ENCODE measurements around the gene EML3. TPM values are rescaled to one million over a fixed set of nuclear protein-coding genes. Genes with fewer than 3 reads are reported as not detected.
A peak's percentile ranks its signal among the peaks of the same experiment; 100 is the strongest.
"Not testable (repeated sequence)": the region's sequence is repeated elsewhere in the genome, so short reads cannot be mapped to it uniquely, and the experiment has no call there.

Gene EML3
- total RNA-seq, 1 experiment from 2014 or later: 46.8 TPM

- DNase-seq (ENCODE audit: low read depth): peak; percentile 100
Measured at GRCh38 chr11:62573592-62574362, 38.8 kb downstream of the EML3 start, which contains the start of gene EEF1G. TSS of gene EEF1G (minus strand) at chr11:62573891. CDS start at chr11:62573842, 49 bp downstream.

GRCh38 chr11:62573006-62573591, 39.5 kb downstream of the EML3 start:
- DNase-seq (ENCODE audit: low read depth): no peak

- no peak for DNase-seq (ENCODE audit: low read depth)
Measured at GRCh38 chr11:62572431-62572830, 40.1 kb downstream of the EML3 start.

GRCh38 chr11:62571493-62571892, 41.1 kb downstream of the EML3 start:
- not testable (repeated sequence) for DNase-seq (ENCODE audit: low read depth)

GRCh38 chr11:62570903-62571302, 41.7 kb downstream of the EML3 start:
- not testable (repeated sequence) for DNase-seq (ENCODE audit: low read depth)

- DNase-seq (ENCODE audit: low read depth): no peak
Measured at GRCh38 chr11:62569611-62570010, 43.0 kb downstream of the EML3 start.

GRCh38 chr11:62567018-62567633, 45.4 kb downstream of the EML3 start:
- DNase-seq (ENCODE audit: low read depth): no peak

- no peak for DNase-seq (ENCODE audit: low read depth)
Measured at GRCh38 chr11:62566247-62566646, 46.3 kb downstream of the EML3 start.

GRCh38 chr11:62565100-62565802, 47.3 kb downstream of the EML3 start:
- no peak for DNase-seq (ENCODE audit: low read depth)

GRCh38 chr11:62561677-62562230, 50.8 kb downstream of the EML3 start:
- not testable (repeated sequence) for DNase-seq (ENCODE audit: low read depth)

- peak; percentile 97 for DNase-seq (ENCODE audit: low read depth)
Measured at GRCh38 chr11:62560566-62561103, 51.9 kb downstream of the EML3 start.

- DNase-seq (ENCODE audit: low read depth): peak; percentile 29
Measured at GRCh38 chr11:62559626-62560025, 52.9 kb downstream of the EML3 start.

- no peak for DNase-seq (ENCODE audit: low read depth)
Measured at GRCh38 chr11:62559204-62559603, 53.4 kb downstream of the EML3 start.

- no peak for DNase-seq (ENCODE audit: low read depth)
Measured at GRCh38 chr11:62558669-62559068, 53.9 kb downstream of the EML3 start.

GRCh38 chr11:62556875-62557631, 55.5 kb downstream of the EML3 start:
- peak; percentile 15 for DNase-seq (ENCODE audit: low read depth)

- DNase-seq (ENCODE audit: low read depth): peak; percentile 98
Measured at GRCh38 chr11:62556108-62556874, 56.3 kb downstream of the EML3 start.

GRCh38 chr11:62555464-62556107, 57.0 kb downstream of the EML3 start:
- peak; percentile 90 for DNase-seq (ENCODE audit: low read depth)

GRCh38 chr11:62554387-62555167, 58.0 kb downstream of the EML3 start:
- DNase-seq (ENCODE audit: low read depth): peak; percentile 94
